HG03135 (cell line): ENCODE data around the gene MGAT5.

ENCODE experiments used
- ATAC-seq: cut with Tn5 transposase; IDR thresholded peaks from one replicate; pipeline ENCODE4 v1.9.1; 2021; ENCODE audit warnings: mild to moderate bottlenecking, moderate library complexity; ENCODE audit not compliant: unreplicated experiment

MGAT5 gene

GRCh38 chr2:134325696-134326095, 71.8 kb downstream of the MGAT5 start:
- ATAC-seq, result no peak

- no peak for ATAC-seq
These were observed 73.5 kb downstream of the MGAT5 start for GRCh38 chr2:134327367-134327766.

- no peak for ATAC-seq
These were observed 77.2 kb downstream of the MGAT5 start for GRCh38 chr2:134331081-134331480.

- ATAC-seq, result no peak
These were observed 79.8 kb downstream of the MGAT5 start for GRCh38 chr2:134333646-134334189.

- ATAC-seq, result no peak
These were observed 80.9 kb downstream of the MGAT5 start for GRCh38 chr2:134334542-134335353.

GRCh38 chr2:134335601-134336000, 81.7 kb downstream of the MGAT5 start:
- no peak for ATAC-seq

- ATAC-seq, result peak; percentile 93
These were observed 82.5 kb downstream of the MGAT5 start for GRCh38 chr2:134336352-134336751.

- no peak for ATAC-seq
These were observed 83.0 kb downstream of the MGAT5 start for GRCh38 chr2:134336921-134337320.

GRCh38 chr2:134337631-134338030, 83.8 kb downstream of the MGAT5 start:
- ATAC-seq, result no peak

GRCh38 chr2:134338208-134338607, 84.3 kb downstream of the MGAT5 start:
- no peak for ATAC-seq

- no peak for ATAC-seq
These were observed 87.6 kb downstream of the MGAT5 start for GRCh38 chr2:134341476-134341875.

GRCh38 chr2:134344954-134345697, 91.3 kb downstream of the MGAT5 start:
- no peak for ATAC-seq

- no peak for ATAC-seq
These were observed 92.3 kb downstream of the MGAT5 start for GRCh38 chr2:134346141-134346540.

- ATAC-seq, result no peak
These were observed 93.9 kb downstream of the MGAT5 start for GRCh38 chr2:134347756-134348155.

- ATAC-seq, result no peak
These were observed 94.4 kb downstream of the MGAT5 start for GRCh38 chr2:134348239-134348638.

GRCh38 chr2:134348760-134349159, 94.9 kb downstream of the MGAT5 start:
- ATAC-seq, result no peak

- no peak for ATAC-seq
These were observed 97.1 kb downstream of the MGAT5 start for GRCh38 chr2:134351016-134351415.

GRCh38 chr2:134351899-134352298, 98.0 kb downstream of the MGAT5 start:
- ATAC-seq, result no peak

GRCh38 chr2:134352844-134353243, 99.0 kb downstream of the MGAT5 start:
- peak; percentile 55 for ATAC-seq

GRCh38 chr2:134354611-134355010, 100.7 kb downstream of the MGAT5 start:
- ATAC-seq, result no peak

- ATAC-seq, result no peak
These were observed 103.9 kb downstream of the MGAT5 start for GRCh38 chr2:134357814-134358213.
